Measurements from ENCODE around the gene IPO8.

The IPO8 gene

DNA sequence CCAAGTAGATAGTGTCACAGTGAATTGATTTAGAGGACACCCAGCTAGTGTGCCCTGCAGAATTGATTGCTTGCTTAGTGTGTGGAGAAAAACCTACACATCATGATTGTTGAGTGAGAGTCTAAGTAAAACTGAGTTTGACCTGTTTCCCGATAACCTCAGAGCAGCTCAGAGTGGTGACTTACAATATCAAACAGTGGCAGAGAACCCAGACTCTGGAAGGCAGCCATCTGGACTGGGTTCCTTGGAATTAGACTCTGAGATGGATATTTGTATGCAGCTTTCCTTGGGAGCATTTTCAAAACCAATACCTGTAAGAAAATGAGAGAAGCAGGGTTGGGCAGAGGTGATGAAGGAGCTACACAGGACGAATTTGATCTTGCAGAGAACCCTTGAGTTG, 109.8 kb downstream of the IPO8 start:
- TF ChIP-seq ZNF565 (CRISPR knock-in tag; conservative IDR thresholded peaks at IDR 0.05; ENCODE audit: low read depth), result no peak
- no peak for TF ChIP-seq RARB (CRISPR knock-in tag; IDR thresholded peaks at IDR 0.05)
- no peak for TF ChIP-seq PPARA (CRISPR knock-in tag; IDR thresholded peaks at IDR 0.05; ENCODE audit: borderline replicate concordance)
- TF ChIP-seq OSR1 (CRISPR knock-in tag; IDR thresholded peaks at IDR 0.05), result no peak
- TF ChIP-seq GLIS3 (CRISPR knock-in tag; IDR thresholded peaks at IDR 0.05), result no peak
- no peak for TF ChIP-seq TSHZ2 (CRISPR knock-in tag; IDR thresholded peaks at IDR 0.05)
- TF ChIP-seq ZNF70 (CRISPR knock-in tag; IDR thresholded peaks at IDR 0.05), result no peak
- no peak for TF ChIP-seq ARNTL (CRISPR knock-in tag; IDR thresholded peaks at IDR 0.05; ENCODE audit: borderline replicate concordance, low read depth)
- TF ChIP-seq BACH2 (CRISPR knock-in tag; IDR thresholded peaks at IDR 0.05; ENCODE audit: borderline replicate concordance), result no peak
- no peak for TF ChIP-seq ZC3H10 (CRISPR knock-in tag; IDR thresholded peaks at IDR 0.05)
- no peak for TF ChIP-seq SNAI2 (CRISPR knock-in tag; IDR thresholded peaks at IDR 0.05)
- no peak for TF ChIP-seq PATZ1 (CRISPR knock-in tag; IDR thresholded peaks at IDR 0.05; ENCODE audit: borderline replicate concordance)
- no peak for TF ChIP-seq TCF4 (CRISPR knock-in tag; IDR thresholded peaks at IDR 0.05; ENCODE audit: borderline replicate concordance)
- TF ChIP-seq, protein P1, sequence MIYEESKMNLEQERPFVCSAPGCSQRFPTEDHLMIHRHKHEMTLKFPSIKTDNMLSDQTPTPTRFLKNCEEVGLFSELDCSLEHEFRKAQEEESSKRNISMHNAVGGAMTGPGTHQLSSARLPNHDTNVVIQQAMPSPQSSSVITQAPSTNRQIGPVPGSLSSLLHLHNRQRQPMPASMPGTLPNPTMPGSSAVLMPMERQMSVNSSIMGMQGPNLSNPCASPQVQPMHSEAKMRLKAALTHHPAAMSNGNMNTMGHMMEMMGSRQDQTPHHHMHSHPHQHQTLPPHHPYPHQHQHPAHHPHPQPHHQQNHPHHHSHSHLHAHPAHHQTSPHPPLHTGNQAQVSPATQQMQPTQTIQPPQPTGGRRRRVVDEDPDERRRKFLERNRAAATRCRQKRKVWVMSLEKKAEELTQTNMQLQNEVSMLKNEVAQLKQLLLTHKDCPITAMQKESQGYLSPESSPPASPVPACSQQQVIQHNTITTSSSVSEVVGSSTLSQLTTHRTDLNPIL (CRISPR knock-in tag; IDR thresholded peaks at IDR 0.05; ENCODE audit: low read depth), result no peak

DNA sequence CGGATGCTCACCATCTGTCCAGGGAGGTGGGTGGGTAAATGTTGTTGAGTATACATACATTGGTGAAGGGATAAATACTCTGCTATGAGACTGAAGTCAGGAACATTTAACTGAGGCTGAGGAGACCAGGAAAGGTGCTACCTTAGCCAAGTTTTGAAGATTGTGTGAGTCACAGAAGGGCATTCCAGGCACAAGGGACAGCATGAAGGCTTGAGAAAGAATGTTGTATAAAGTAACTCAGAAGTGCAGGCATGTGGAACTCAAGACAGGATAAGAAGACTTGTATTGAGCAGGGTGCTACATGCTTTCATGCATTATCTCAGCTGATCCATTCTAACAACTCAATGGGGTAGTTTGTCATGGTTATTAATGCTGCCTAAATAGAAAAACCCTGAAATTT, 112.7 kb downstream of the IPO8 start:
- TF ChIP-seq ZNF8 (CRISPR knock-in tag; IDR thresholded peaks at IDR 0.05), result no peak
- TF ChIP-seq RARB (CRISPR knock-in tag; IDR thresholded peaks at IDR 0.05), result no peak
- TF ChIP-seq ZC3H10 (CRISPR knock-in tag; IDR thresholded peaks at IDR 0.05), result no peak
- TF ChIP-seq GLIS3 (CRISPR knock-in tag; IDR thresholded peaks at IDR 0.05), result no peak
- ATAC-seq, result no peak

More for the DNA sequence above, 109.8 kb downstream of the IPO8 start:
- ATAC-seq, result no peak

GRCh38 chr12:30580344-30580743, 115.3 kb downstream of the IPO8 start:
- TF ChIP-seq ARNTL (CRISPR knock-in tag; IDR thresholded peaks at IDR 0.05; ENCODE audit: borderline replicate concordance, low read depth), result no peak
- ATAC-seq, result no peak
